Upper lobe of left lung (tissue), 4 donors: ENCODE data around the gene INPP5K.

Experiments
- CTCF ChIP-seq, 6 experiments: fragments of 450-650 bp in 4 of 6; fragments of 200-600 bp in 2 of 6; sonication (generic) in 2 of 6; IDR thresholded peaks; one replicate each; pipeline ENCODE4 v1.5.1; 2016 to 2019; ENCODE audit warnings: antibody characterized with exemption in 6 of 6
- POLR2A ChIP-seq, 4 donors: fragments of 450-650 bp; IDR thresholded peaks; one replicate each; pipeline ENCODE4 v1.5.1; 2016 to 2017; ENCODE audit warnings: antibody characterized with exemption in 4 of 4, mild to moderate bottlenecking in 2 of 4
- POLR2AphosphoS5 ChIP-seq, 2 donors: sonication (generic); formaldehyde crosslinking; IDR thresholded peaks; one replicate each; pipeline ENCODE4 v1.5.1; 2017; ENCODE audit warnings: antibody characterized with exemption in 2 of 2

GRCh38 chr17:1548032-1548431 is 31.6 kb upstream of the INPP5K start:
- TF ChIP-seq CTCF (IDR thresholded peaks at IDR 0.05), result no peak
- TF ChIP-seq POLR2A (IDR thresholded peaks at IDR 0.05), result no peak
- TF ChIP-seq POLR2AphosphoS5 (IDR thresholded peaks at IDR 0.05), result no peak
